Fibroblast of the aortic adventitia (primary cell): ENCODE measurements around the gene LRRC63. TPM values are rescaled to one million over a fixed set of nuclear protein-coding genes. Genes with fewer than 3 reads are reported as not detected.

Source experiments
- DNase-seq: peaks from one replicate; pipeline ENCODE4 v3.0.0-alpha.2; 2010; ENCODE audit warnings: low read depth
- H3K4me3 ChIP-seq: 2 replicates; pipeline ENCODE4 v1.5.1; 2011; ENCODE audit warnings: low read depth, mild to moderate bottlenecking, control low read depth, low read length, moderate library complexity
- CTCF ChIP-seq: IDR thresholded peaks from 2 replicates; pipeline ENCODE4 v1.5.1; 2011; ENCODE audit warnings: mild to moderate bottlenecking, low read length, control low read depth, inconsistent platforms; ENCODE audit not compliant: insufficient read depth
- total RNA-seq: library from RNA; depleted of rRNA; stranded (reverse); fragments of >200 nt; gene quantifications from 2 replicates; pipeline ENCODE4 v1.2.3, GENCODE V29; 2012; ENCODE audit warnings: low replicate concordance

LRRC63 gene
- total RNA-seq, 1 donor, result 0.09 TPM

GRCh38 chr13:46172531-46172991 is 39.2 kb upstream of the LRRC63 start:
- DNase-seq, result no peak
- H3K4me3 ChIP-seq, result no peak overlapping the region
- TF ChIP-seq CTCF, result no peak

GRCh38 chr13:46173656-46174055 is 38.1 kb upstream of the LRRC63 start:
- H3K4me3 ChIP-seq, result no peak overlapping the region
- TF ChIP-seq CTCF, result no peak
- no peak for DNase-seq

- no peak for TF ChIP-seq CTCF
- H3K4me3 ChIP-seq, result no peak overlapping the region
- DNase-seq, result no peak
Observed at GRCh38 chr13:46176756-46177155, 35.0 kb upstream of the LRRC63 start.

- no peak for DNase-seq
- no peak overlapping the region for H3K4me3 ChIP-seq
- no peak for TF ChIP-seq CTCF
Observed at GRCh38 chr13:46178143-46178542, 33.6 kb upstream of the LRRC63 start.

GRCh38 chr13:46178821-46179220 is 32.9 kb upstream of the LRRC63 start:
- TF ChIP-seq CTCF, result no peak
- no peak overlapping the region for H3K4me3 ChIP-seq
- no peak for DNase-seq

- no peak for TF ChIP-seq CTCF
Observed at GRCh38 chr13:46179491-46179908, 32.2 kb upstream of the LRRC63 start.

More at GRCh38 chr13:46179491-46179908, 32.2 kb upstream of the LRRC63 start:
- DNase-seq, result no peak
- H3K4me3 ChIP-seq, result no peak overlapping the region
